Effector memory CD4-positive, alpha-beta T cell (primary cell): Measurements from ENCODE around the gene N4BP2.
"Not testable (repeated sequence)": the region's sequence is repeated elsewhere in the genome, so short reads cannot be mapped to it uniquely, and the experiment has no call there.

Experiments used
- DNase-seq, 3 donors: peaks; one replicate each; pipeline ENCODE4 v3.0.0-alpha.2; 2020
- H3K27ac ChIP-seq: 2 replicates; pipeline ENCODE4 v1.7.0; 2013; ENCODE audit warnings: mild to moderate bottlenecking, low read length, moderate library complexity; ENCODE audit not compliant: insufficient read depth, poor library complexity, severe bottlenecking
- H3K27me3 ChIP-seq: replicated peaks from 2 replicates; pipeline ENCODE4 v1.7.0; 2013; ENCODE audit warnings: mild to moderate bottlenecking, low read length; ENCODE audit not compliant: insufficient read depth, control insufficient read depth, poor library complexity, severe bottlenecking
- H3K36me3 ChIP-seq: 2 replicates; pipeline ENCODE4 v1.7.0; 2013; ENCODE audit warnings: mild to moderate bottlenecking, low read length, moderate library complexity; ENCODE audit not compliant: control insufficient read depth, insufficient read depth
- H3K4me1 ChIP-seq: 2 replicates; pipeline ENCODE4 v1.7.0; 2013; ENCODE audit warnings: low read length, mild to moderate bottlenecking; ENCODE audit not compliant: control insufficient read depth, insufficient read depth, poor library complexity, severe bottlenecking
- H3K4me3 ChIP-seq: 2 replicates; pipeline ENCODE4 v1.7.0; 2013; ENCODE audit warnings: low read length, low read depth, mild to moderate bottlenecking; ENCODE audit not compliant: insufficient read depth, poor library complexity, severe bottlenecking
- H3K9me3 ChIP-seq: 2 replicates; pipeline ENCODE4 v1.7.0; 2013; ENCODE audit warnings: mild to moderate bottlenecking, low read length, moderate library complexity; ENCODE audit not compliant: control insufficient read depth

Gene N4BP2

GRCh38 chr4:40121515-40121914 is 64.9 kb downstream of the N4BP2 start:
- H3K9me3 ChIP-seq, result no peaks in the 10 kb centered on the region
- H3K27ac ChIP-seq, result no peak overlapping the region
- H3K4me3 ChIP-seq, result no peak overlapping the region
- peaks cover 15% of the 10 kb centered on the region for H3K4me1 ChIP-seq
- no peak for DNase-seq
- no peaks in the 10 kb centered on the region for H3K27me3 ChIP-seq
- no peaks in the 10 kb centered on the region for H3K36me3 ChIP-seq

DNA sequence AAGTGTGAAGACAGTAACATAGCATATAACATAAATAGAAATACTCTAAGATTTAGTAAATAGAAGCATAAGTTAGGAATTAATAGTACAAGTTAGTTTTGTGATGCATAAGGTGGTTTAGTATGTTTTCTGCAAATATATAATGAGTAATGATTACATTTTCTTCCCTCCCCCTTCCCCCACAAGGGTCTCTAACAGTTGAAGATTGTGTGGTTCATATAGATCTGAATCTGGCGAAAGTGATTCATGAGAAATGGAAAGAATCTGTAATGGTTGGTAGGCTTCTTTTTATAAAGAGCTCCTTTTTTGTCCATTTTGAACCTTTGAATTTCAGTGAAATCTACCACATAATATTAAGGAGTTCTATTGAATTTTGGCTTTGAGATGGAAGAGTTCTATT is 66.3 kb downstream of the N4BP2 start:
- H3K27ac ChIP-seq, result no peak overlapping the region
- peaks cover 15% of the 10 kb centered on the region for H3K4me1 ChIP-seq
- H3K9me3 ChIP-seq, result no peaks in the 10 kb centered on the region
- H3K27me3 ChIP-seq, result no peaks in the 10 kb centered on the region
- no peak for DNase-seq
- no peak overlapping the region for H3K4me3 ChIP-seq
- H3K36me3 ChIP-seq, result no peaks in the 10 kb centered on the region

- no peaks in the 10 kb centered on the region for H3K27me3 ChIP-seq
- no peak for DNase-seq
- H3K9me3 ChIP-seq, result no peaks in the 10 kb centered on the region
- H3K36me3 ChIP-seq, result no peaks in the 10 kb centered on the region
- H3K4me3 ChIP-seq, result no peak overlapping the region
- peaks cover 10% of the 10 kb centered on the region for H3K4me1 ChIP-seq
- H3K27ac ChIP-seq, result no peak overlapping the region
Measured at GRCh38 chr4:40124690-40125089, 68.0 kb downstream of the N4BP2 start.

DNA sequence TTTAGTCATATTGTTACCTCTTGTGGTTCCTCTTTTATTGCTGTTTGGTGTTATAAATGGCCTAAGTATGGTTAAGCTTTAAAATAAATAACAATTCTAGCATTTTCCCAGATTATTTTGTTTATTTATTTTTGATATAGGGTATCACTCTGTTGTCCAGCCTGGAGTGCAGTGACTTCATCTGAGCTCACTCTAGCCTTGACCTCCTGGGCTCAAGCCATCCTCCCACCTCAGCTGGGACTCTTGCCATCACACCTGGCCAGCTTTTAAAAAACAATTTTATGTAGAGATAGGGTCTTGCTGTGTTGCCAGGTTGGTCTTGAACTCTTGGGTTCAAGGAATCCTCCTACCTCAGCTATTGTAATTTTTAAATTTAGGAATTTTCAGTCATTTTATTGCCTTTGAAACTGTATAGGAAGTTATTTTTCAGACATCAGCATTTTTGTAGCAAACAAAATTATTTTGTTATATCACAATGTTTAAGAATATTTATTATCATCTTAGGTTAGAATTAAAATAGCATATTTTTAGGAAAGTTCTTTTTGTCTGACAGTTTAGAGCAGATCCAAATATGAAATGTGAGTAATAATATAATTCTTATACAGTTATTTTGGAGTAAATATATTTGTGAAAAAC is 73.9 kb downstream of the N4BP2 start:
- H3K4me3 ChIP-seq, result no peak overlapping the region
- peaks cover under 1% of the 10 kb centered on the region for H3K4me1 ChIP-seq
- no peaks in the 10 kb centered on the region for H3K9me3 ChIP-seq
- peaks cover 4% of the 10 kb centered on the region for H3K36me3 ChIP-seq
- no peak for DNase-seq
- no peaks in the 10 kb centered on the region for H3K27me3 ChIP-seq
- no peak overlapping the region for H3K27ac ChIP-seq

- no peak for DNase-seq
- H3K27me3 ChIP-seq, result no peaks in the 10 kb centered on the region
- H3K4me3 ChIP-seq, result no peak overlapping the region
- no peaks in the 10 kb centered on the region for H3K4me1 ChIP-seq
- H3K9me3 ChIP-seq, result no peaks in the 10 kb centered on the region
- no peak overlapping the region for H3K27ac ChIP-seq
- peaks cover 4% of the 10 kb centered on the region for H3K36me3 ChIP-seq
Measured at GRCh38 chr4:40132816-40133215, 76.2 kb downstream of the N4BP2 start.

GRCh38 chr4:40134206-40134917 is 77.7 kb downstream of the N4BP2 start:
- Histone ChIP-seq H3K9me3 (no peaks in the 10 kb centered on the region), H3K27me3 (no peaks in the 10 kb centered on the region), H3K4me3 (no peak overlapping the region), H3K36me3 (peaks cover 4% of the 10 kb centered on the region), H3K27ac (no peak overlapping the region), H3K4me1 (no peaks in the 10 kb centered on the region)
- no peak for DNase-seq

GRCh38 chr4:40136202-40136601 is 79.6 kb downstream of the N4BP2 start:
- not testable (repeated sequence) for H3K4me3 ChIP-seq, DNase-seq, H3K4me1 ChIP-seq, H3K36me3 ChIP-seq, H3K9me3 ChIP-seq, H3K27me3 ChIP-seq, H3K27ac ChIP-seq

GRCh38 chr4:40140196-40140595 is 83.5 kb downstream of the N4BP2 start:
- no peaks in the 10 kb centered on the region for H3K27me3 ChIP-seq
- no peak overlapping the region for H3K27ac ChIP-seq
- peaks cover 7% of the 10 kb centered on the region for H3K36me3 ChIP-seq
- no peak for DNase-seq
- H3K9me3 ChIP-seq, result no peaks in the 10 kb centered on the region
- no peak overlapping the region for H3K4me3 ChIP-seq
- no peaks in the 10 kb centered on the region for H3K4me1 ChIP-seq

GRCh38 chr4:40140597-40140996 is 83.9 kb downstream of the N4BP2 start:
- DNase-seq, H3K4me3 ChIP-seq, H3K9me3 ChIP-seq, H3K4me1 ChIP-seq, H3K36me3 ChIP-seq, H3K27me3 ChIP-seq, H3K27ac ChIP-seq: not testable (repeated sequence)

DNA sequence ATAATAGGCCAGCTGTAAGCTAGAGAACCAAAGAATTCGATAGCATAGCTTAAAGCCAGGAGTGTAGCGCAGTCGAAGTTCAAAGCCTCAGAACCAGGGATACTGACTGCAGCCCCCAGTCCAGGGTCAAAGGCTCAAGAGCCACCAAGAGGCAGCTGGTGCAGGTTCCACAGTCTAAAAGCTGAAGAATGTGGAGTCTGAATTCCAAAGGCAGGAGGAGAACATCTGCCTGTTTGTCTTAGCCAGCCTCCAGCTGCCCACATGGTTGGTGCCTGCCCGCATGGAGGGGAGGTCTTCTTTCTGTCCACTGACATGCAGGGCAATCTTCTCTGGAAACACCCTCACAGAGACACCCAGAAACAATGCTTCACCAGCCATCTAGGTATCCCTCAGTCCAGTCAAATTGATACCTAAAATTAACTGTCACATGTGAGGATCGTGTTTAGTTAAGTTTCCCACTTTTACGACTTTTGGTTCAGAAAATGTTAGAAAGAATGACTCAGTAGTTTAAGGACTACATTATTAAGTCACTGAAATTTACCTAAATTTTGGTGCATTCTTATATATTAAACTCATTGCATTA is 87.4 kb downstream of the N4BP2 start:
- H3K36me3 ChIP-seq, result peaks cover 7% of the 10 kb centered on the region
- no peaks in the 10 kb centered on the region for H3K27me3 ChIP-seq
- H3K9me3 ChIP-seq, result no peaks in the 10 kb centered on the region
- H3K4me1 ChIP-seq, result no peaks in the 10 kb centered on the region
- no peak overlapping the region for H3K4me3 ChIP-seq
- no peak overlapping the region for H3K27ac ChIP-seq
- no peak for DNase-seq
